ENCODE results near the gene ABHD16A.
A peak's percentile ranks its signal among the peaks of the same experiment; 100 is the strongest.

ABHD16A gene

DNA sequence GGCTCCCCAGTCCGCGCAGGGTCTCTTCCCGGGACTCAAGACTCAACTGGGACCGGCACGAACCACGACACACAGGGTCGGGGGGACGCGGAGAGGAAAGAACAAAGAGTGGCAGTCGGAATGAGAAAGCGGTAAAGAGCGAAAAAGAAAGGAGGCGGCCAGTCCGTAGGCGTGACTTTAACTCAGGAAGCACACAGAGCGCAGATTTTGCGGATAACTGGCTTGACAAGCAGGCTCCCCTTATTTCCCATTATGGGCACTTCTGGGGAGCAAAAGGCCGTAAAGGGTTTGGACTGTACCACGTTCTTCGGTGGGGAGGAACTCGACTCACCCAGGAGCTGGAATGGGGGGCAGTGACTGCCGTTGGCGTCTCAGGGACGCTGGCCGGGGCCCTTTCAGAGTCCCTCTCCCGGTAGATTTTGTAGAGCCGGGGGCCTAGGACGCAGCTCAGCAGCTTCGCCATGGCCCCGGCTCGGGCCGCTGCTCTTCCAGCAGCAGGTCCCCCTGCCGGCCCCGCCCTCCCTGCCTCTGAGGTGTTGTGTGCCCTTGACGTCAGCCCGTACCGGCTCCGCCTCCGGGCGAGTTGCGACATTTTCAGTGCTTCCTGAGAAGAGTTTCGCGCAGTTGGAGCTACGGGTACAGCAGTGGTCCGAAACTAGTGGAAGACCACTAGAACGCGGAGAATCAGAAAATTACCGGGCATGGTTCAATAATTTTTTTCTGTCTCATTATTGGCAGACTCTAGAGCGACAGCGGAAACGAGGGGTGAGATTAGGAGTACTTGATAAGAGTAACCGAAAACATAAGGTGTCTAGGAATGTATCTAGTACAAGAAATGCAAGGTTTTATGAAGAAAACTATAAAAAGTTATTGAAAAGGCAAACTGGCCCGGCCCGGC, at the start of gene ABHD16A:
Gene ABHD16A, minus strand, starts transcription at position 506 of the 898 bp plus-strand sequence. Its CDS starts 43 bp downstream, at position 463.
- peak; percentile 87 for DNase-seq

GRCh38 chr6:31752739-31753319, 49.7 kb upstream of the ABHD16A start:
- peak; percentile 33 for DNase-seq

- DNase-seq = no peak
These were observed 47.4 kb upstream of the ABHD16A start for GRCh38 chr6:31750411-31751022.

GRCh38 chr6:31749301-31750036, 46.3 kb upstream of the ABHD16A start:
- DNase-seq = no peak

- DNase-seq = no peak
These were observed 41.3 kb upstream of the ABHD16A start for GRCh38 chr6:31744422-31744821.

DNA sequence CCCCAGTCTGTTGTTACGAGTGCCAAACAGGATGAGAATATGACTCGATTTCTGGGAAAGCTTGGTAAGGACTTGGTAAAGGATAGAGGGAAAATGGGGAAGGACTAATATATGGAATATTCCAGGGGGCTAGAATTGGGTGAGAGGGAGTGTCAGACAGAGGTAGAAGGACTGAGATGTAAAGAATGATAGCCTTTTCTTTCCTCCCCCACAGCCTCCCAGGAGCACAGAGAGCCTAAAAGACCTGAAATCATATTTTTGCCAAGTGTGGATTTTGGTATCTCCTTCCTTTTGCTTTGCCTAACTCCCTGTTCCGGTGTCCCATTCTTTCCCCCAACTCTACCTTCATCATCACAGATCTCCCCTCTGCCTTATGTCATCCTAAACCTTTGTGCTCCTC, 39.8 kb upstream of the ABHD16A start:
- DNase-seq = no peak

DNA sequence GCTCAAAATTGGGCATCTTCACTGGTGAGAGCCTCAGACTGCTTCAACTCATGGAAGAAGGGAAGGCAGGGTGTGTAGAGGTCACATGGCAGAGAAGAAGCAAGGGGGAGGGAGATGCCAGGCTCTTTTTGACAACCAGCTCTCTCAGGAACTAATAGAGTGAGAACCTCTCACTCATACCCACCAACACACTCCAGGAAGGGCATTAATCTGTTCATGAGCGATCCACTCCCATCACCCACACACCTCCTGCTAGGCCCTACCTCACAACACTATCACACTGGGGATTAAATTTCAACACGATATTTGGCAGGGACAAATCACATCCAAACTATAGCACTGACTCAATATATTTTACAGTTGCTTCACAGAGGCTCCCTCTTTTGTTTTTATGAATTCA, 38.7 kb upstream of the ABHD16A start:
- no peak for DNase-seq

DNA sequence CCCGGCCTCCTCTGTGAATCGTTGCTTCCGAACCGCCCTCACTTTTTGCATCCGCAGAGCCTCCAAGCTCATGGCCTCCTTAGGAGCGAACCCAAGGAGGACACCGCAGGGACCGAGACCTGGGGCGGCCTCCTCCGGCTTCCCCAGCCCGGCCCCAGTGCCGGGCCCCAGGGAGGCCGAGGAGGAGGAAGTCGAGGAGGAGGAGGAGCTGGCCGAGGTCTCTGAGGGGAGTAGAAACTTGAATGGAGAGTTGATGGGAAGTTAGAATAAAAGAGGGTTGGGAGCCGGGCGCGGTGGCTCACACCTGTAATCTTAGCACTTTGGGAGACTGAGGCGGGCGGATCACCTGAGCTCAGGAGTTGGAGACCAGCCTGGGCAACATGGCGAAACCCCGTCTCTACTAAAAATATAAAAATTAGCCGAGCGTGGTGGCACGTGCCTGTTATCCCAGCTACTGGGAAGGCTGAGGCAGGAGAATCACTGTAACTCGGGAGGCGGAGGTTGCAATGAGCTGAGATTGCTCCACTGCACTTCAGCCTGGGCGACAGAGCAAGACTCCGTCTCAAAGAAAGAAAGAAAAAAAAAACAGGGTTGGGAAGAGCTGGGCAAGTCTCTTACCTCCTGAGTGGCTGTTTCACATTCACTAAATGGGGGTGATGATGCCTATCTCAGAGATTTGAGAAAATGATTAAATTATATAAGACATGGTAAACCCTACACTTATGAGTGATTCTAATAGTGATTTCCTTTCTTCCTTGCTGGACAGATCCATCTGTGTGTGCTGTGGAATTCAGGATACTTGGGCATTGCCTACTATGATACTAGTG, 37.5 kb upstream of the ABHD16A start:
- no peak for DNase-seq

- DNase-seq = peak; percentile 96
These were observed 36.7 kb upstream of the ABHD16A start, which contains the start of gene MSH5 for GRCh38 chr6:31739639-31740396. MSH5 (plus strand) TSS chr6:31740005; CDS start chr6:31740467, 462 bp downstream.

DNA sequence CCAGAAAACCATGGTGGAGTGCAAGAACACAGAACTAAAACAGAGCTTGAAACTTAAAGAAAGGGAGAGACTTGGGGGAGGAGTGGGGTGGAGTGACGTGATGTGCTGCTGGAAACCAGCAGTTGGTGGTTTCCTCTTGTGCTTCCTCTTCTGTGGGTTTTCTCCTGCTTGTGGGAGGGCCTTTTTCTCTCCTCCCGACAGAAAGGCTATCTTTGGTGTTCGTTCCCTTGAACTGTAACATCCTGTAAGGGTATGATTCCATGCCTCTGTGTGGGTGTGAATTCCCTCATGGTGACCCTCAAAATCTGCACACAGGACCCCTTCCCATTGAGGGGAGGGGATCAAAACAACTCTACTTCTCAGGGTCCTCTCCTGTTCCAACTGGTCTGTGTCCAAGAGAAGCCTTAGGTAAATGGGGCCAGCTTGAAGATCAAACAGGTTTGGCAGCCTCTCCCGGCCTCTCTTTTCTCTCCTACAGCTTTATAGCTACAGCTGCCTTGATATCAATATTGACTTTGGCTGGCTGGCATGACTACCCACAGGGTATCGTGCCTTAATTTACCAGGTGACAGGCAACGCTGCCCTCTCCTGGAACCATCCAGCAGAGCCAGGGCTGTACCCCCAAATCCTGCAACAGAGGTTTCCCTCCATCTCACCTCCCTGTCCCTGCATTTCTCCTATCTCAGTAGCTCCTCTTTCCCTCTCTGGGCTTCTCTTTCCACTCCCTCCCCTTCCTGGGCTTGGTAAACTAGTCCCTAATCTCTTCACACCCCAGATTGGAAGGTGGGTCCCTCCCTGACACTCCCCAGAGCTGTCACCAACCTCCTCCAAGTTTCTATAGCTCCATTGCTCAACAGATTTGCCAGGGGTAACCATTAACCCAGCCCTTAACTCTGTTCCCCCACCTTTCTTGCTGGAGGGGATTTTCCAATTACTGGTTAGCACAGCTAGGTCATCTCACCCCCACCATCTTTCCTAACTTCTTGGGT, 35.2 kb upstream of the ABHD16A start:
- peak; percentile 38 for DNase-seq

DNA sequence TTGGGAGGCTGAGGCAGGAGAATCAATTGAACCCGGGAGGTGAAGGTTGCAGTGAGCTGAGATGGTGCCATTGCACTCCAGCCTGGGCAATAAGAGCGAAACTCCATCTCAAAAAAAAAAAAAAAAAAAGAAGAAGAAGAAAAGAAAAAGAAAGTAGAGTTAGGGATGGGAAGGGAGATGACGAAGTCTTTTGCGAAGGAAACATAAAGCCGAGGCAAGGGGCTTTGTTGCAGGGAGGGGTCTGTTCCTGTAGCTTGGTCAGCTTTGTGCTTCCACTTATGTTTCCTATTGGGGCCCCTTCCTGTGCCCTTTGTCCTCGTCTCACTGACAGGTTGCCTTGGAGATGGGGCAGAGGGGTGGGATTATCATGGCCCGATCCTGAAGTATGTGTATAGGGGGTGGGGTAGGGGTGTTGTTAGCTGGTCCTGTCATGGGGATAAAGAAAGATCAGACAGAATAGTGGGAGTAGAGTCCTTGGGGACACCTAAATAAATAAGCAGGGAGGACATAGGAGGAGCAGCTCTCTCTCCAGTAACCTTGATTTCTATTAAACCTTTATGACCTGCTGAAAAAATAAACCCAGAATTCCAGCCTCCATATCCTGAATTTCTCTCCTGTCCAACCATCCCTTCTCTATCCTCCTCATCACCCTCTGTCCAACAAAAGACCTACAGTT, 34.3 kb upstream of the ABHD16A start:
- DNase-seq = no peak

DNA sequence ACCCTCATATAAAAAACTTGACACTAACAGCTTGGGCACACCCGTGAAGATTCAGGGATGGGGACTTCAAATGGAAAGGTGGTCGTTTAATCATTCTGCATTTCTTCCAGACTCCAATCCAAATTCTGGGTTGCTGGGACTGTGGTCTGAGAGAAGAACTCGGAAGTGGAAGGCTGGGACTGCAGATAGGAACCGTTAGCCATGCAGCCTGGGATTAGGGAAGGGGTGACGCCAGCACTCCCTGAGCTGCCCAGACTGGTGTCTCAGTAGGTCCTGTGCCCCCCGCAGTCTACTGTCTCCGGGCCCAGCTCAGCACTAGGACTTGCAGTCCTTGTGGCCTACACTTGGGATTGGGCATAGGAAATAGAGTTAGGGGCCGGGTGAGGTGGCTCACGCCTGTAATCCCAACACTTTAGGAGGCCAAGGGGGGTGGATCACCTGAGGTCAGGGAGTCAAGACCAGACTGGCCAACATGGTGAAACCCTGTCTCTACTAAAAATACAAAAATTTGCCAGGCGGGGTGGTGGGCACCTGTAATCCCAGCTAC, 33.7 kb upstream of the ABHD16A start:
- no peak for DNase-seq

DNA sequence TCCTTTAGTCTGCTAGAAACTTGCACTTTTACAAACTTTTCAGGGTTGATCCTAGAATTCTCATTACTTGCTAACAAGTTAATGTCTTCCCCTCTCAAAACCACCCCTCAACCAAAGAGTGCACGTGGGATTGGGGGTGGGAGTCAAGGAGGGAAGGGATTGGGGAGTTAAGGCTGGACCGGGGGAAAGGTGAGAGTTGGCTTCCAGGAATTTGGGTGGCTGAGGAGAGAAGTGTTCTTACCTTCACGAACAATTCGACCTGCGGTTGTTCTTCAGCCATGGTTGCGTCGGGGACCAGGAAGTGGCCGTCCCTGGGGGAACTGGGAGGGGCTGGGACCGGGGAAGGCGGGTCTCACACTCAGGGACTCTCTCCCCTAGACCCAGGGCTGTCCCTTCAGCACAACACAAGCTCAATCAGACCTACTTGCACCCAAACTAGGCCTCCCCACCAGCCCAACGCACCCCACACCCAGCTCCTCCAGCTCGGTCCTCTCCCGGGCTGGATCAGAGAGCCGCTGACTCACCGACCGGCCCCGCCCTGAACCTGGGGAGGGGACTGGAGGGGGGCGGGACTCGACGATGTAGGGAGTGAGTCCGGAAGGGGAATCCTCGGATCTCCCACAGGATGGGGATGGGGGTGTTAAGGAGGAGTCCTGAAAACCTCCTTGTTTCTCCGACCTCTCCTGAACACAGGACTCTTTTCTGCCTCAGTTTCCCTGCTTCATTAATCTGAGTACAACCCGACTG, 33.1 kb upstream of the ABHD16A start, which contains the start of gene CLIC1:
Gene CLIC1, minus strand, starts transcription at position 510 of the 747 bp plus-strand sequence. Its CDS starts 230 bp downstream, at position 280.
- peak; percentile 82 for DNase-seq

- peak; percentile 60 for DNase-seq
These were observed 31.8 kb upstream of the ABHD16A start for GRCh38 chr6:31734821-31735406.

DNA sequence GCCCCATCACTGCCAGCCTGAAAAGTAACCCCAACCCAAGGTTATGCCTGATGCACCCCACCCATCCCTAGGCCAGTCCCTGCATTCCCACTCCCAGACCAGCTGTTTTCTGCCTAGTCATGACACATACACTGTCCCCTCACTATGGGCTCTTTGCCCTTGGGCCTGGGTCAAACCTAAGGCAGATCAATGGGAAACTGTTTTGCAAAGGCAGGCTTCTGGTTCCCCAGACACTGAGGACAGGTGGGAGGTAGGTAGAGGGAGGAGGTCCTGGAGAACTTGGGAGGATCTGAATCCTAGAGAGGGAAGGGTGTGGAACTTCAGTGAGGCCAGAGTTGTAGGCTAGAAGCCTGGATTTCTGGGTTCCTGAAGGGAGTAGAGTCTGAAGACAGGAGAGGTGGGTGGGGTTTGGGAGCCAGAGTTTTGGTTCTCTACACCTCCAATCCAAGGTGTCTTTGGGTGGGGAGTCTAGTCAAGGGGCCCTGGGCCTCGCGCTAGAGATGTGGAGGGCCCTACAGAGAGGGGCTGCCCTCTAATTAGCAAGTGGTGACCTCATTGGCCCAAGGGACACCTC, 31.2 kb upstream of the ABHD16A start:
- no peak for DNase-seq

GRCh38 chr6:31733734-31734133, 30.6 kb upstream of the ABHD16A start:
- DNase-seq = no peak

GRCh38 chr6:31732029-31732428, 28.9 kb upstream of the ABHD16A start:
- no peak for DNase-seq

All from amniotic stem cell (primary cell).